Activated CD4-positive, alpha-beta T cell treated with anti-CD3 and anti-CD28 coated beads, Interleukin-2, amount 10 ng/mL, durations not matched to agents 7 days and 5 days (primary cell): Measurements from ENCODE around the gene CCL19. TPM values are rescaled to one million over a fixed set of nuclear protein-coding genes. Genes with fewer than 3 reads are reported as not detected.
"Not testable (repeated sequence)": the region's sequence is repeated elsewhere in the genome, so short reads cannot be mapped to it uniquely, and the experiment has no call there.

Experiments used
- CTCF ChIA-PET: fragments of 350-600 bp; sonication (Branson Sonifier 250); formaldehyde crosslinking; loops from one replicate; lab custom pipeline; 2021; ENCODE audit warnings: antibody characterized with exemption; lab: Charles Lee
- POLR2A ChIA-PET: fragments of 350-600 bp; sonication (Branson Sonifier 250); formaldehyde crosslinking; loops from one replicate; lab custom pipeline; 2021; ENCODE audit warnings: antibody characterized with exemption; lab: Charles Lee
- DNase-seq: peaks from one replicate; pipeline ENCODE4 v3.0.0-alpha.2; 2020
- H3K27ac Mint-ChIP-seq: one replicate; pipeline ENCODE4 v1.8.0; 2021; ENCODE audit warnings: mild to moderate bottlenecking, moderate library complexity, mixed read lengths
- H3K27me3 Mint-ChIP-seq: one replicate; pipeline ENCODE4 v1.8.0; 2021; ENCODE audit warnings: mixed read lengths
- H3K36me3 Mint-ChIP-seq: one replicate; pipeline ENCODE4 v1.8.0; 2021; ENCODE audit warnings: low read depth, mixed read lengths
- H3K4me1 Mint-ChIP-seq: one replicate; pipeline ENCODE4 v1.8.0; 2021; ENCODE audit warnings: mixed read lengths
- H3K4me3 Mint-ChIP-seq: one replicate; pipeline ENCODE4 v1.8.0; 2021; ENCODE audit warnings: mild to moderate bottlenecking, moderate library complexity, mixed read lengths
- H3K9me3 Mint-ChIP-seq: one replicate; pipeline ENCODE4 v1.8.0; 2021; ENCODE audit warnings: mixed read lengths
- total RNA-seq, 2 experiments: library from RNA; stranded (reverse); gene quantifications; one replicate each; pipeline ENCODE4 v1.2.3, GENCODE V29; 2021

The CCL19 gene
- total RNA-seq, result not detected

DNA sequence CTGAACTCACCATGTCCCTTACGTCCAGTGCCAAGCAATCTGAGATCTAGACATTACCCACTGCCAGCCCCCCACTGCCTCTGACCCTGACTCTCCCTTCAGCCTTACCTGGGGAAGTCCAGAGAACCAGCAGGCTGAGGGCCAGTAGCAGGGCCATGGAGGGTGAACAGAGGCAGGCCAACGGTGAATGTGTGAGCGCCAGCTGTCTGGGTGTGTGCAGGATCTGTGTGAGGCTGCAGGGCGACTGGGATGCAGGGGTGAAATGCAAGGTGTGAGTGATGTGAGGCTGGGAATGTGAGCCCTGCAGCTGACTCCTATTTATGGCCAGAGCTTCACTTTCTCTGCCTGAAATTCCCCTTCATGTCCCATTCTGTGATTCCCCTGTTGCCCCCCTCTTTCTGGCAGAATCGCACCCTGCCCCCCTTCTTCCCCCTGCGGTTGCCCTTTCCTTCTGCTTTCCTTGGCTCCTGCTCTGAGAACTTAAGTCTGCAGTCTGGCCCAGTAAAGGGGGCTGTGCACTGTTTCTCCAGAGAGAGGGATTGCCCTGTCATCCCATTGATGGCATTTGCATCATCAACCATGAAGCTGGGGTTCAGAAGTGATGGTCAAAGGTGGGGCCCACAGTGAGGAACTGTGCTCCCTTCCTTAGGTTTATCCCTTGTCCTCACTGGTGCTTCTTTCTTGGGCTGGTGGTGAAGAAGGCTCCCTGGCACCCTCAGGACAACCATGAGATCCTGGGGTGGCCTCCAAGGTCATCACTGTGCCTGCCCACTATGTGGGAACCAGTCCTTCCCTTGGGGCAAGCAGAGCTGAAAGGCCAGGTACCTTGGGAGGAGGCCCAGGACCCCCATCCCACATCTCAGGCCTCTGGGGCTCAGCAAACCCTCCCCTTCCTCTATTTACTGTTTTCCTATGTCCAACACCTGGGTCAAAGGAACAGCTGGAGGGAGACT, at the start of gene CCL19:
Gene CCL19 (minus strand): TSS at position 294 of the 953 bp plus-strand sequence. CDS start 137 bp downstream, at position 157.
- no peaks in the 10 kb centered on the region for H3K4me1 Mint-ChIP-seq
- no peak within 1 kb of the TSS for H3K27ac Mint-ChIP-seq
- no peaks in the 10 kb centered on the region for H3K27me3 Mint-ChIP-seq
- DNase-seq, result no peak
- H3K9me3 Mint-ChIP-seq, result no peaks in the 10 kb centered on the region
- no peak within 1 kb of the TSS for H3K4me3 Mint-ChIP-seq
- ChIA-PET CTCF (interaction anchor here (1.6 to 2.8 kb wide), 3 partner anchors 9 to 26 kb away, joined by 4 to 8 read pairs (median 6); no protein-coding TSS in a partner anchor), POLR2A (no interaction called here)
- H3K36me3 Mint-ChIP-seq, result no peaks in the 10 kb centered on the region

DNA sequence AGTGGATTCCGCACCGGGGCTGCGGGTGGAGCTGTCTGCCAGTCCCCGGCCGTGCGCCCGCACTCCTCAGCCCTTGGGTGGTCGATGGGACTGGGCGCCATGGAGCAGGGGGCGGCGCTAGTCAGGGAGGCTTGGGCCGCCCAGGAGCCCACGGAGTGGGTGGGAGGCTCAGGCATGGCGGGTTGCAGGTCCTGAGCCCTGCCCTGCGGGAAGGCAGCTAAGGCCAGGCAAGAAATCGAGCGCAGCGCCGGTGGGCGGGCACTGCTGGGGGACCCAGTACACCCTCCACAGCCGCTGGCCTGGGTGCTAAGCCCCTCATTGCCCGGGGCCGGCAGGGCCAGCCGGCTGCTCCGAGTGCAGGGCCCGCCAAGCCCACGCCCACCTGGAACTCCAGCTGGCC, 49.1 kb upstream of the CCL19 start:
- H3K27ac Mint-ChIP-seq, H3K4me3 Mint-ChIP-seq, DNase-seq, H3K27me3 Mint-ChIP-seq, H3K9me3 Mint-ChIP-seq, H3K36me3 Mint-ChIP-seq, H3K4me1 Mint-ChIP-seq, POLR2A ChIA-PET: not testable (repeated sequence)
- CTCF ChIA-PET, result interaction anchor here (1.1 kb wide), 1 partner anchor 20 kb away, joined by 3 read pairs; no protein-coding TSS in a partner anchor

DNA sequence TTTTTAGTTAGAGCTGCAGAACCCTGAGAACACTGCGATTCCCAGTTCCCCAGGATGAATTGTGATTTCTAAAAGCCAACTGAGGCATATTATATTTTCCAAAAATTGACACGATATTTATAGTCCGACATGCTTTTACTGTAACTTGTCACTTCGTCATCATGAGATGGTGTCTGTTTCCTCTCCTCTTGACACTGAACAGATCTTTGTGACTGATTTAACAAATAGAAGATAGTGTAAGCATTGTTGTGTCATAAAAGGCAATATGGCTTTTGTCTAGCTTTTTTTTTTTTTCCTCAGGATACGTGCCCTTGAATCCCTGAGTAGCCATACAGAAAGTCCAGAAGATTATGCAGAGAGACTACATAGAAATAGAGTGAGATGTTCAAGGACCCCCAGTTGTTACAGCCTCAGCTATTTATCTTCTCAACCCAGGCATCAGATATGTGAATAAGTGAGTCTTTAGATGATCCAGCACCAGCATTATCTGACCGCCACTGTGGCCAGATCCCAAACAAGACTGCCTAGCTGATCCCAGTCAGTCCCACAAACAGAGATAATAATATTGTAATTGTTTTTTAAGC, 46.7 kb upstream of the CCL19 start:
- POLR2A ChIA-PET, result no interaction called here

DNA sequence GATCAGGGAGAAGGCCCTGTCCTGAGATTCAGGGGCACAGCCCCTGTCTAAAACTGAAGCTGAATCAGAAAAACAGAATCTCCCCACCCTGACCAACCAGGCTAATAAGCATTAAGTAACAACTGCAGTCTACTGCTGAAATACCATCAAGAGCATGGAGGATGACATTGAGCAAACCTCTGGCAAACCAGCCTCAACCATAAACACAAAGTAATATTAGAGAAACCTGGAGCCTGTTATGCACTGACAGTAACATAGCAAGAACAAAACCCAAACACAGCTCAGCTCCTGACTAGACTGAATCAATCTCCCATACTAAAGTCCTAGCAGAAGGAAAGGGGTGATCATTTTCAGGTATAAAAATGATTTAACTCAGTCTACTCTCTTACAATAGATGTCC, 43.6 kb upstream of the CCL19 start:
- H3K27ac Mint-ChIP-seq, result no peak overlapping the region
- no peaks in the 10 kb centered on the region for H3K4me1 Mint-ChIP-seq
- POLR2A ChIA-PET, result no interaction called here
- DNase-seq, result no peak
- H3K27me3 Mint-ChIP-seq, result peaks cover 5% of the 10 kb centered on the region
- no peaks in the 10 kb centered on the region for H3K9me3 Mint-ChIP-seq
- no peaks in the 10 kb centered on the region for H3K36me3 Mint-ChIP-seq
- H3K4me3 Mint-ChIP-seq, result no peak overlapping the region
- CTCF ChIA-PET, result interaction anchor here (0.6 to 1.1 kb wide), 2 partner anchors 19 to 124 kb away, joined by 3 read pairs; no protein-coding TSS in a partner anchor

More for the DNA sequence above, 46.7 kb upstream of the CCL19 start:
- no peak for DNase-seq
- CTCF ChIA-PET, result no interaction called here
- H3K4me1 Mint-ChIP-seq, result peaks cover 4% of the 10 kb centered on the region
- no peak overlapping the region for H3K4me3 Mint-ChIP-seq
- H3K9me3 Mint-ChIP-seq, result no peaks in the 10 kb centered on the region
- H3K27me3 Mint-ChIP-seq, result peaks cover 5% of the 10 kb centered on the region
- no peaks in the 10 kb centered on the region for H3K36me3 Mint-ChIP-seq
- no peak overlapping the region for H3K27ac Mint-ChIP-seq

DNA sequence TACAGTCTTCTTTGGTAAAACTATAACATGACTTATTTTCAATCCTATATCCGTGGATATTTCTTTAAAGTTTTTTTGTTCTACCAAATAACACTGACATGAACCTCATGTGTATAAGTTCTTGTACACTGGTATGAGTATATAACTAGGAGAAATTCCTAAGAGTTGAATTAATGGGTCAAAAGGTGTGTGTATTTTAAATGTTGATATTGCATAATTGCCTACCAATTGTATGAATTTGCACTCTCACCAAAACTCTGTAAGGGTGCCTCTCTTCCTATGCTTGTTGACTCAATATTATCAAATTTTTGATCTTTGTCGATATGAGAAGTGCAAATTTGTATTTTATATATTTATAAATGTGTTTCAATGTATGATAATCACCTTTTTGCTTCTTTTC, 41.8 kb upstream of the CCL19 start:
- POLR2A ChIA-PET, result no interaction called here
- Mint-ChIP-seq H3K4me1 (no peaks in the 10 kb centered on the region), H3K36me3 (no peaks in the 10 kb centered on the region), H3K27ac (no peak overlapping the region), H3K9me3 (no peaks in the 10 kb centered on the region), H3K4me3 (no peak overlapping the region), H3K27me3 (peaks cover 5% of the 10 kb centered on the region)
- DNase-seq, result no peak
- CTCF ChIA-PET, result interaction anchor here (0.6 to 0.7 kb wide), 2 partner anchors 10 to 600 kb away, joined by 3 read pairs; no protein-coding TSS in a partner anchor

DNA sequence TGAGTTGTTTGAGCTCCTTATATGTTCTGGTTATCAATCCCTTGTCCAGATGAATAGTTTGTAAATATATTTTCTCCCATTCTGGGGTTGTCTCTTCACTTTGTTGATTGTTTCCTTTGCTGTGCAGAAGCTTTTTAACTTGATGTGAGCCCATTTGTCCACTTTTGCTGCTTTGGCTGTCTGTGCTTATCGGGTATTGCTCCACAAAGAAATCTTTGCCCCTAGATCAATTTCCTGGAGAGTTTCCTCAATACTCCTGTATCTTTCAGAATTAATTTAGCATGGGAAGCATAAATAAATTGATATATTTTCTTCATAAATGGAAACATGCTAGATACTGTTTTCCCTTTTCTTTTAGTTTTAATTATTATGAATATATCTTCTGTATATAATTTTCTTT, 41.4 kb upstream of the CCL19 start:
- no peak overlapping the region for H3K4me3 Mint-ChIP-seq
- DNase-seq, result no peak
- peaks cover 3% of the 10 kb centered on the region for H3K27me3 Mint-ChIP-seq
- CTCF ChIA-PET, result interaction anchor here (0.7 kb wide), 1 partner anchor 10 kb away, joined by 3 read pairs; no protein-coding TSS in a partner anchor
- H3K4me1 Mint-ChIP-seq, result no peaks in the 10 kb centered on the region
- H3K9me3 Mint-ChIP-seq, result no peaks in the 10 kb centered on the region
- POLR2A ChIA-PET, result no interaction called here
- no peak overlapping the region for H3K27ac Mint-ChIP-seq
- H3K36me3 Mint-ChIP-seq, result no peaks in the 10 kb centered on the region

DNA sequence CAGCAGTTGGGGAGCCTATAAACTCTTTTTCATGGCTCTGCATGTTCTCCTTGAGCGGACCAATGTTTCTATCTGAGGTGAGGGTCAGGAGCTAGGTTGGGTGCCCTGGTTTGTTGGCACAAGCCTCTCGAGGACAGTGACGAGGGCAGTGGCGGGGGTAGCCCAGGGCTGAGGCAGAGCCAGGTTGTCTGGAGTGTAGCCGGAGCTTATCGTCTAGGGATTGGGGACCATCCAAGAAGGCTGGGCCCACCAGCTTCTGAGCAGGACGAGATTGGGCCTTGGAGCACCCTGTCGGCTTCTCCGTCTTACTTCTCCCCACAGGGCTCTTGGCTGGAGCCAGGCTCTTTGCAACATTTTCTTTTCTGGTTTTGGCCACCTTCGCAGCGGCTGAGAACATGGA, 32.1 kb upstream of the CCL19 start:
- no peak for DNase-seq
- H3K27me3 Mint-ChIP-seq, result no peaks in the 10 kb centered on the region
- ChIA-PET CTCF (no interaction called here), POLR2A (no interaction called here)
- no peaks in the 10 kb centered on the region for H3K4me1 Mint-ChIP-seq
- no peak overlapping the region for H3K27ac Mint-ChIP-seq
- H3K36me3 Mint-ChIP-seq, result no peaks in the 10 kb centered on the region
- H3K9me3 Mint-ChIP-seq, result no peaks in the 10 kb centered on the region
- no peak overlapping the region for H3K4me3 Mint-ChIP-seq

DNA sequence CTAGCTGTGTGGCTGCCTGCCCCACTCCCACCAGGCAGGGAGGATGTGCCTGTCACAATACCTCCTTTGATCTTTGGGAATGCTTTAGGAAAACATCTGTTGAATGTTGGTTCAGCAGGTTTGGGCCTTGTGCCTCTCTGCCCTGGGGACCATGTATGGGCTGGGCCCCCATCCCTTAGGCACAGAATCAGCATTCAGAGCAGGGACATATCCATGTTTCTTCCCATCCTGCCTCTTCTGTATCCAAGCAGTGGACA, 28.6 kb upstream of the CCL19 start:
- CTCF ChIA-PET, result interaction anchor here (0.6 kb wide), 1 partner anchor 615 kb away, joined by 3 read pairs; no protein-coding TSS in a partner anchor
- DNase-seq, H3K9me3 Mint-ChIP-seq, H3K27me3 Mint-ChIP-seq, H3K36me3 Mint-ChIP-seq, H3K4me3 Mint-ChIP-seq, H3K27ac Mint-ChIP-seq, H3K4me1 Mint-ChIP-seq, POLR2A ChIA-PET: not testable (repeated sequence)

DNA sequence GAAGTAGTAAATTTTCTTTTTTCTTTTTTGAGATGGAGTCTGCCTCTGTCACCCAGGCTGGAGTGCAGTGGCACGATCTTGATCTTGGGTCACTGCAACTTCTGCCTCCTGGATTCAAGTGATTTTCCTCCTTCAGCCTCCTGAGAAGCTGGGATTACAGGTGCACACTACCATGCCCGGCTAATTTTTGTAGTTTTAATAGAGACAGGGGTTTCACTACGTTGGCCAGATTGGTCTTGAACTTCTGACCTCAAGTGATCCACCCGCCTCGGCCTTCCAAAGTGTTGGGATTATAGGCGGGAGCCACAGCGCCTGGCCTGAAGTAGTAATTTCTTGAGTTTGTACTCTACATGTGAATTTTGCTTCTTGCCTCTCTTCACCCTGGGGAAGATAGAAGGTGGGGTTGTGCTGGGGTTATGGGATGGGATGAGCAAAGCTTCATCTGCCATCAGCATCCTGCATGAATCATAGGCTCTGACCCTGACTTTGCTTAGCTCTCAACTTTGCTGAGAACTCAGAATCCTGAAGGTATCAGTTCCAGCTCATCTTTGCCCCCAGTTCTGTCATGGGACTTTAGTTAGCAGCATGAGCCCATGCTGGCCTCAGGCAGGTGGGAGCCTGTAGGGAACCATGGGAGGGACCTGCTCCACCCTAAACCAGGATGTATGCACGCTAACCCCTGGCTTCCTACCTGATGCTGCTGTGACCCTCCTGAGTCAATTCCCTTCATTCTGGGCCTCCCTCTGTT, 28.1 kb upstream of the CCL19 start:
- Mint-ChIP-seq H3K4me1 (no peaks in the 10 kb centered on the region), H3K36me3 (no peaks in the 10 kb centered on the region), H3K4me3 (no peak overlapping the region), H3K27me3 (no peaks in the 10 kb centered on the region), H3K27ac (no peak overlapping the region), H3K9me3 (no peaks in the 10 kb centered on the region)
- ChIA-PET CTCF (interaction anchor here (0.9 kb wide), 1 partner anchor 17 kb away, joined by 3 read pairs; no protein-coding TSS in a partner anchor), POLR2A (no interaction called here)
- DNase-seq, result no peak

DNA sequence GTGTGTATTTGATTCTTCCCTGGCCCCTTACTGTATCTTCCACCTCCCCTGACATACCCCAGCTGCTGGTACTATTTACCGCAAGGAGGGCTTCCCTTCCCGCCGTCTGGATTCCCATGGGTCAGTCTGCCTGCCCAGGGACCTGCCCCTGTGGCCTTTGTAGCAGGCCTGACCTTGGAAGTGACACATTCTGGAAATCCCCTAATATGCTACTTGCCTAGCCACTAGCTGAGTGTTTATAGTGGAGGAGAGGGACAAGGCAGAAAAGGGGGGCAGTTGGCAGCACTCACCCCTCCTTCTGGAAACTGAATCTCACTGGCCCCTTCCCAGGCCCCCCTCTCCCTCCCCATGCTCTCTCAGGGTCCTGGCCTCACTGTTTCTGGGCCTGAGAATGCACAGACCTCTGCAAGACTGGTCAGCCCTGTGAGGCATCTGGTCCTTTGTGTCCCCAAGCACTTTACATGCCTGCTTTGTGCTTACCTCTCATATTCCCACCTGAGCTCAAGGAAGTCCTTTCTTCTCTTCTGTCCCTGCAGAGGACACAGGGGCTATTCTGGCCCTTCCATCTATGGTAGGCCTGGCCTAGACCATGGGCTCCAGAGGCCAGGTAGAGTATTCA, 27.0 kb upstream of the CCL19 start:
- no peak overlapping the region for H3K4me3 Mint-ChIP-seq
- peaks cover 7% of the 10 kb centered on the region for H3K27me3 Mint-ChIP-seq
- H3K4me1 Mint-ChIP-seq, result no peaks in the 10 kb centered on the region
- CTCF ChIA-PET, result interaction anchor here (0.8 kb wide), 1 partner anchor 9 kb away, joined by 3 read pairs; no protein-coding TSS in a partner anchor
- no peak overlapping the region for H3K27ac Mint-ChIP-seq
- H3K36me3 Mint-ChIP-seq, result no peaks in the 10 kb centered on the region
- no peaks in the 10 kb centered on the region for H3K9me3 Mint-ChIP-seq
- DNase-seq, result no peak
- POLR2A ChIA-PET, result no interaction called here

DNA sequence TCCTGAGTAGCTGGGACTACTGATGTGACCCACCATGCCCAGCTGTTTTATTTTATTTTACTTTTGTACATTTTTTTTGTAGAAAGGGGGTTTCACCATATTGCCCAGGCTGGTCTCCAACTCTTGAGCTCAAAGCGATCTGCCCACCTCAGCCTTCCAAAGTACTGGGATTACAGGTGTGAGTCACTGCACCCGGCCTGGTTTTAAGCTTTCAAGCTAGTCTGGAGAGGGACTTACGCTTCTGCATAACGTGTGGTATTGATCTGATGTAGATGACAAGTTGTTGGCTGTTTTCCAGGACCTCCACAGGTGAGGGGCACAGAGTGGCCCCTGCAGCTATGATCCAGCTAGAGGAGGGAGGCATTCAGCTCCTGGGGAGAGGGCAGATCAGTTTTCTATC, 25.6 kb upstream of the CCL19 start:
- H3K9me3 Mint-ChIP-seq, result no peaks in the 10 kb centered on the region
- CTCF ChIA-PET, result interaction anchor here (5.0 kb wide), 1 partner anchor 14 kb away, joined by 21 read pairs; no protein-coding TSS in a partner anchor
- POLR2A ChIA-PET, result no interaction called here
- no peaks in the 10 kb centered on the region for H3K4me1 Mint-ChIP-seq
- peaks cover 20% of the 10 kb centered on the region for H3K27me3 Mint-ChIP-seq
- no peak overlapping the region for H3K4me3 Mint-ChIP-seq
- no peaks in the 10 kb centered on the region for H3K36me3 Mint-ChIP-seq
- no peak overlapping the region for H3K27ac Mint-ChIP-seq
- no peak for DNase-seq

DNA sequence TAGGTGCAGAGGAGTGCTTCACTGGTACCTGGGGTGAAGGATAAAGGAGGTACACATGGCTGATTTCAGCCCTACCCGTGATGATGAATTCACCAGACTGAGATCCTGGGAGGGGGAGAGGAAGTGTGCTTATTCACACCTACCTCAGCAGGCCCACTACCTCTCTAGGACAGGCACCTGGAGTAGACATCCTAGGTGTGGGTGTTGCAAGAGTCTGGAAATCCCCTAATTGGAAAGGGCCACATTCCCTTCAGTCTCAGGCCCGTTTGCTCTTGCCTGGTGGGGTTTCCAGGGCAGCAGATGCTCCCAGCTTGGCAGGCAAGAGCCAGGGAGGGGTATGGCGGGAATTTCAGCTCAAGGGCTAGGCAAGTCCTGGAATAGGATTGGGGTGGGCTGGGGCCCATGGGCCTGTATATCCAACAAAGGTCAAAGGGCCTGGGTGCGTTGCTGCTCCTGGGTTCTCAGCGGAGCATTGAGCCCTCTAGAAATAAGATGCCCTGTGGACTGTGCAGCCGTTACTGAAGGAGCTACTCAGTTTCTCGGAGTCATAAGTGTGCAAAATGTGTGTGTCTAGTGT, 24.7 kb upstream of the CCL19 start:
- no peaks in the 10 kb centered on the region for H3K9me3 Mint-ChIP-seq
- no peaks in the 10 kb centered on the region for H3K36me3 Mint-ChIP-seq
- POLR2A ChIA-PET, result no interaction called here
- DNase-seq, result no peak
- H3K27me3 Mint-ChIP-seq, result peaks cover 21% of the 10 kb centered on the region
- no peak overlapping the region for H3K4me3 Mint-ChIP-seq
- no peaks in the 10 kb centered on the region for H3K4me1 Mint-ChIP-seq
- H3K27ac Mint-ChIP-seq, result no peak overlapping the region
- CTCF ChIA-PET, result interaction anchor here (0.6 to 5.0 kb wide), 4 partner anchors 13 to 320 kb away, joined by 3 to 21 read pairs (median 4); no protein-coding TSS in a partner anchor
